GM13977 (cell line): Measurements from ENCODE around the gene FAM167B.
A peak's percentile ranks its signal among the peaks of the same experiment; 100 is the strongest.
"Not testable (repeated sequence)": the region's sequence is repeated elsewhere in the genome, so short reads cannot be mapped to it uniquely, and the experiment has no call there.

Experiments
- DNase-seq: peaks from one replicate; pipeline ENCODE4 v3.0.0; 2012; ENCODE audit warnings: low spot score
- CTCF ChIP-seq: IDR thresholded peaks from 2 replicates; pipeline ENCODE4 v1.5.1; 2012; ENCODE audit warnings: mild to moderate bottlenecking, control low read depth; ENCODE audit not compliant: insufficient read depth; ENCODE audit errors: extremely low read depth, missing control alignments
- in situ Hi-C: fragments of 300-500 bp; cut with MboI; formaldehyde crosslinking; loops from one replicate; pipeline ENCODE4 v1.12.0; 2022; ENCODE audit warnings: low sequenced_read_pairs, low pct_unique_long_range_greater_than_20kb, mixed read lengths, inconsistent platforms; ENCODE audit not compliant: unreplicated experiment

FAM167B gene

DNA sequence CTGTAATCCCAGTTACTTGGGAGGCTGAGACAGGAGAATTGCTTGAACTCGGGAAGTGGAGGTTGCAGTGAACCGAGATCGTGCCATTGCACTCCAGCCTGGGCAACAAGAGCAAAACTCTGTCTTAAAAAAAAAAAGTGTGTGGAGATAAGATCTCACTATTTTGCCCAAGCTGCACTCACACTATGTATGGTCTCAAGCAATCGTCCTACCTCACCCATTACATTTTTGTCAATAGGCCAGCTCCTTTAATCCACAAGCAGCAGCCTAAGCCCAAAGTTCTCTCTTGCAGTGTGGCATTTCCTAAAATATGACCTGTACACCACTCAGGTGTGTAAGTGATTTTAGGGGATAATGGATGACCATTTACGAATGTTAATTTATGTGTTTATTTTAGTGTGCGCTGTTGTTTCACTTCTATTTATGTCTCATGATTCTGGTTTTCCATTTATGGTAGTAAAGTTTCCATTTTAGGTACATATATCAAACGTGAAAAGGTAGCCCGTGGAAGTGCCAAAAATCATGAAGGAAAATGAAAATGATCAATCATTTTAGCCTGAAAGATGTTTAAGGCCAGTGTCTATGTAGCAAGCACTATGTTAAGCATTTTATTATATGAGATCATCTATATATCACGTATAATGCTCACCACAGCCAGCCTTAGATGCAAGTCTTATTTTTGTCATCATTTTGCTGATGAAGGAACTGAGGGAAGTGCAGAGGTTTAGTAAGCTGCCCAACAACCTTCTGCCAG, 9.6 kb downstream of the FAM167B start:
- DNase-seq, result no peak
- no peak for TF ChIP-seq CTCF
- in situ Hi-C loops, result no loop called here

- in situ Hi-C loops, result no loop called here
- TF ChIP-seq CTCF, result no peak
- DNase-seq, result no peak
These were observed 10.1 kb downstream of the FAM167B start for GRCh38 chr1:32257227-32257508.

- in situ Hi-C loops, DNase-seq: not testable (repeated sequence)
These were observed 16.2 kb downstream of the FAM167B start for GRCh38 chr1:32263236-32263593.

DNA sequence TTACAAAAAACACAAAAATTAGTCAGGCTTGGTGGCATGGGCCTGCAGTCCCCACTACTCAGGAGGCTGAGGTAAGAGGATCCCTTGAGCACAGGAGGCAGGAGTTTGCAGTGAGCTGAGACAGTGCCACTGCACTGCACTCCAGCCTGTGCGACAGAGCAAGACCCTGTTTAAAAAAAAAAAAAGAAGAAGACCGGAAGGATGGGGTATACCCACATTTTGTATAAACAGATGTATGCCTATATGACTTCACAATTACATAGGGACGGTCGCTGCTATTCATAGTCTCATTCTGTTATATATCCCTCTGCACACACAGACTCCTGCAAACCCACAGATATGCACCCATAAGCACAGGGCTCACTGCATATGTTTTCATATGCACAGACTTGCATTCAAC, 16.7 kb downstream of the FAM167B start:
- in situ Hi-C loops, result no loop called here

DNA sequence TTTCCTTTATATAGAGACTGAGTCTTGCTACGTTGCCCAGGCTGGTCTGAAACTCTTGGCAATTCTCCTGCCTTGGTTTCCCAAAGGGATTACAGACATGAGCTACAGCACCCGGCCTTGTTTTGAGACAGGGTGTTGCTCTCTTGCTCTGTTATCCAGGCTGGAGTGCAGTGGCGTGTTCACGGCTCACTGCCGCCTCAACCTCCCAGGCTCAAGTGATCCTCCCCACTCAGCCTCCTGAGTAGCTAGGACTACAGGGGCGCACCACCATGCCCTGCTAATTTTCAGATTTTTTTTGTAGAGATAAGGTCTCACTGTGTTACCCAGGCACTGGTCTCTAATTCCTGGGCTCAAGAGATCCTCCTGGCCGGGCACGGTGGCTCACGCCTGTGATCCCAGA, 18.8 kb downstream of the FAM167B start:
- in situ Hi-C loops, result no loop called here
- no peak for DNase-seq
- TF ChIP-seq CTCF, result no peak

More for the DNA sequence above, 16.7 kb downstream of the FAM167B start:
- no peak for TF ChIP-seq CTCF
- DNase-seq, result no peak

- peak; percentile 22 for DNase-seq
- TF ChIP-seq CTCF, result no peak
These were observed 20.0 kb downstream of the FAM167B start for GRCh38 chr1:32266921-32267591.

GRCh38 chr1:32269744-32270143, 22.7 kb downstream of the FAM167B start:
- in situ Hi-C loops, result no loop called here
- TF ChIP-seq CTCF, result no peak
- no peak for DNase-seq

More at GRCh38 chr1:32266921-32267591, 20.0 kb downstream of the FAM167B start:
- in situ Hi-C loops, result no loop called here
